OCI-LY1 (cell line): ENCODE measurements around the gene FHIT.

Source experiments
- H2AFZ ChIP-seq: fragments of 200-600 bp; sonication (generic), shearing (Covaris generic); 2 replicates; pipeline ENCODE4 v1.6.0; 2014; ENCODE audit warnings: antibody characterized with exemption, mild to moderate bottlenecking, low read length
- H3F3A ChIP-seq: fragments of 200-600 bp; sonication (generic), shearing (Covaris generic); 2 replicates; pipeline ENCODE4 v1.6.0; 2014; ENCODE audit warnings: mild to moderate bottlenecking, antibody characterized with exemption, low read length, moderate library complexity; ENCODE audit not compliant: insufficient read depth
- H3K27ac ChIP-seq: fragments of 200-600 bp; sonication (generic); 2 replicates; pipeline ENCODE4 v1.5.1; 2014; ENCODE audit warnings: low read length, mixed run types, mild to moderate bottlenecking, low read depth; ENCODE audit not compliant: poor library complexity, severe bottlenecking
- H3K27me3 ChIP-seq: fragments of 200-600 bp; sonication (generic); 2 replicates; pipeline ENCODE4 v1.6.0; 2014; ENCODE audit warnings: antibody characterized with exemption, mild to moderate bottlenecking, low read length, moderate library complexity; ENCODE audit not compliant: insufficient read depth
- H3K36me3 ChIP-seq: fragments of 200-600 bp; sonication (generic); 2 replicates; pipeline ENCODE4 v1.6.1; 2014; ENCODE audit warnings: mild to moderate bottlenecking, antibody characterized with exemption, low read length, moderate library complexity, mixed read lengths; ENCODE audit not compliant: insufficient read depth
- H3K4me1 ChIP-seq: fragments of 200-600 bp; sonication (generic); 2 replicates; pipeline ENCODE4 v1.5.1; 2014; ENCODE audit warnings: mild to moderate bottlenecking, low read length, moderate library complexity; ENCODE audit not compliant: insufficient read depth, severe bottlenecking
- H3K4me2 ChIP-seq: fragments of 200-600 bp; sonication (generic), shearing (Covaris generic); 2 replicates; pipeline ENCODE4 v1.6.1; 2014; ENCODE audit warnings: low read length
- H3K4me3 ChIP-seq: fragments of 200-600 bp; sonication (generic); 2 replicates; pipeline ENCODE4 v1.5.1; 2014; ENCODE audit warnings: low read length, low read depth, mild to moderate bottlenecking, mixed read lengths; ENCODE audit not compliant: poor library complexity, severe bottlenecking
- H3K79me2 ChIP-seq: fragments of 200-600 bp; shearing (Covaris generic); 2 replicates; pipeline ENCODE4 v1.6.1; 2016; ENCODE audit warnings: mixed run types, low read length, mixed read lengths; ENCODE audit not compliant: insufficient read depth
- H3K9ac ChIP-seq: fragments of 200-600 bp; sonication (generic), shearing (Covaris generic); 2 replicates; pipeline ENCODE4 v1.6.1; 2014; ENCODE audit warnings: mild to moderate bottlenecking, low read length, mixed read lengths
- H3K9me2 ChIP-seq: fragments of 200-600 bp; sonication (generic), shearing (Covaris generic); 2 replicates; pipeline ENCODE4 v1.6.1; 2014; ENCODE audit warnings: low read depth, mild to moderate bottlenecking, low read length, mixed read lengths
- H3K9me3 ChIP-seq: fragments of 200-600 bp; shearing (Covaris generic); 2 replicates; pipeline ENCODE4 v1.6.1; 2014; ENCODE audit warnings: low read length, mixed read lengths
- H4K20me1 ChIP-seq: fragments of 200-600 bp; sonication (generic), shearing (Covaris generic); 2 replicates; pipeline ENCODE4 v1.6.0; 2016; ENCODE audit warnings: mild to moderate bottlenecking, low read length; ENCODE audit not compliant: insufficient read depth
- CTCF ChIP-seq: fragments of 200-600 bp; sonication (generic), shearing (Covaris generic); IDR thresholded peaks from 2 replicates; pipeline ENCODE4 v1.5.1; 2017; ENCODE audit warnings: mild to moderate bottlenecking, antibody characterized with exemption, low read length, moderate library complexity, mixed read lengths
- EZH2 ChIP-seq: fragments of 200-600 bp; sonication (generic), shearing (Covaris generic); IDR thresholded peaks from 2 replicates; pipeline ENCODE4 v1.8.0; 2017; ENCODE audit warnings: borderline replicate concordance, mixed run types, mild to moderate bottlenecking, antibody characterized with exemption, low read length, moderate library complexity, mixed read lengths

The FHIT gene

GRCh38 chr3:59824876-59825275 lies 1426.4 kb downstream of the FHIT start:
- no peak overlapping the region for H3K4me3 ChIP-seq
- no peaks in the 10 kb centered on the region for H4K20me1 ChIP-seq
- no peaks in the 10 kb centered on the region for H3K79me2 ChIP-seq
- H3K36me3 ChIP-seq, result no peaks in the 10 kb centered on the region
- no peaks in the 10 kb centered on the region for H3F3A ChIP-seq
- H3K9me2 ChIP-seq, result no peaks in the 10 kb centered on the region
- H3K9me3 ChIP-seq, result no peaks in the 10 kb centered on the region
- TF ChIP-seq CTCF, result no peak
- no peak for TF ChIP-seq EZH2
- H3K27me3 ChIP-seq, result no peaks in the 10 kb centered on the region
- no peak overlapping the region for H3K4me2 ChIP-seq
- no peak overlapping the region for H3K9ac ChIP-seq
- H3K4me1 ChIP-seq, result no peaks in the 10 kb centered on the region
- H3K27ac ChIP-seq, result no peak overlapping the region
- no peak overlapping the region for H2AFZ ChIP-seq

GRCh38 chr3:59821274-59821673 lies 1430.0 kb downstream of the FHIT start:
- Histone ChIP-seq H3K9me2 (no peaks in the 10 kb centered on the region), H3F3A (no peaks in the 10 kb centered on the region), H3K79me2 (no peaks in the 10 kb centered on the region), H2AFZ (no peak overlapping the region), H3K4me3 (no peak overlapping the region), H3K27me3 (no peaks in the 10 kb centered on the region), H3K27ac (no peak overlapping the region), H3K9me3 (no peaks in the 10 kb centered on the region), H3K36me3 (no peaks in the 10 kb centered on the region), H3K4me2 (no peak overlapping the region), H4K20me1 (no peaks in the 10 kb centered on the region), H3K9ac (no peak overlapping the region), H3K4me1 (no peaks in the 10 kb centered on the region)
- TF ChIP-seq EZH2, result no peak
- TF ChIP-seq CTCF, result no peak

- H3K4me2 ChIP-seq, result no peak overlapping the region
- no peak overlapping the region for H3K4me3 ChIP-seq
- no peak for TF ChIP-seq EZH2
- no peak for TF ChIP-seq CTCF
- no peaks in the 10 kb centered on the region for H3K9me2 ChIP-seq
- H3K27me3 ChIP-seq, result no peaks in the 10 kb centered on the region
- no peak overlapping the region for H3K27ac ChIP-seq
- no peaks in the 10 kb centered on the region for H3F3A ChIP-seq
- H2AFZ ChIP-seq, result no peak overlapping the region
- H3K4me1 ChIP-seq, result no peaks in the 10 kb centered on the region
- H3K36me3 ChIP-seq, result no peaks in the 10 kb centered on the region
- no peaks in the 10 kb centered on the region for H3K79me2 ChIP-seq
- no peaks in the 10 kb centered on the region for H4K20me1 ChIP-seq
- H3K9ac ChIP-seq, result no peak overlapping the region
- H3K9me3 ChIP-seq, result no peaks in the 10 kb centered on the region
Observed at GRCh38 chr3:59820352-59820934, 1430.8 kb downstream of the FHIT start.
